GM20000 (cell line): ENCODE results near the gene ZFAND3.

ENCODE experiments used
- DNase-seq: peaks from one replicate; pipeline ENCODE4 v3.0.0; 2012; ENCODE audit warnings: low spot score
- CTCF ChIP-seq: IDR thresholded peaks from 2 replicates; pipeline ENCODE4 v1.5.1; 2012; ENCODE audit warnings: mild to moderate bottlenecking, control low read depth; ENCODE audit errors: extremely low read depth, missing control alignments

Gene ZFAND3

GRCh38 chr6:38016824-38017223 is 197.3 kb downstream of the ZFAND3 start:
- no peak for DNase-seq
- no peak for TF ChIP-seq CTCF

GRCh38 chr6:38018755-38019165 is 199.2 kb downstream of the ZFAND3 start:
- DNase-seq, result no peak
- TF ChIP-seq CTCF, result no peak

GRCh38 chr6:38020593-38020992 is 201.1 kb downstream of the ZFAND3 start:
- no peak for DNase-seq
- TF ChIP-seq CTCF, result no peak

GRCh38 chr6:38021029-38021428 is 201.5 kb downstream of the ZFAND3 start:
- no peak for TF ChIP-seq CTCF
- DNase-seq, result no peak

- DNase-seq, result no peak
- TF ChIP-seq CTCF, result no peak
Measured at GRCh38 chr6:38021571-38021970, 202.0 kb downstream of the ZFAND3 start.

GRCh38 chr6:38022688-38023087 is 203.2 kb downstream of the ZFAND3 start:
- DNase-seq, result no peak

GRCh38 chr6:38024908-38025307 is 205.4 kb downstream of the ZFAND3 start:
- no peak for TF ChIP-seq CTCF
- DNase-seq, result no peak

More at GRCh38 chr6:38022688-38023087, 203.2 kb downstream of the ZFAND3 start:
- TF ChIP-seq CTCF, result no peak

- no peak for TF ChIP-seq CTCF
- DNase-seq, result no peak
Measured at GRCh38 chr6:38025451-38025850, 205.9 kb downstream of the ZFAND3 start.
